GM21825 (cell line): ENCODE results near the gene PITPNM1.

Experiments used
- ATAC-seq: cut with Tn5 transposase; IDR thresholded peaks from one replicate; pipeline ENCODE4 v1.9.1; 2021; ENCODE audit warnings: mild to moderate bottlenecking, moderate library complexity; ENCODE audit not compliant: unreplicated experiment

The PITPNM1 gene

DNA sequence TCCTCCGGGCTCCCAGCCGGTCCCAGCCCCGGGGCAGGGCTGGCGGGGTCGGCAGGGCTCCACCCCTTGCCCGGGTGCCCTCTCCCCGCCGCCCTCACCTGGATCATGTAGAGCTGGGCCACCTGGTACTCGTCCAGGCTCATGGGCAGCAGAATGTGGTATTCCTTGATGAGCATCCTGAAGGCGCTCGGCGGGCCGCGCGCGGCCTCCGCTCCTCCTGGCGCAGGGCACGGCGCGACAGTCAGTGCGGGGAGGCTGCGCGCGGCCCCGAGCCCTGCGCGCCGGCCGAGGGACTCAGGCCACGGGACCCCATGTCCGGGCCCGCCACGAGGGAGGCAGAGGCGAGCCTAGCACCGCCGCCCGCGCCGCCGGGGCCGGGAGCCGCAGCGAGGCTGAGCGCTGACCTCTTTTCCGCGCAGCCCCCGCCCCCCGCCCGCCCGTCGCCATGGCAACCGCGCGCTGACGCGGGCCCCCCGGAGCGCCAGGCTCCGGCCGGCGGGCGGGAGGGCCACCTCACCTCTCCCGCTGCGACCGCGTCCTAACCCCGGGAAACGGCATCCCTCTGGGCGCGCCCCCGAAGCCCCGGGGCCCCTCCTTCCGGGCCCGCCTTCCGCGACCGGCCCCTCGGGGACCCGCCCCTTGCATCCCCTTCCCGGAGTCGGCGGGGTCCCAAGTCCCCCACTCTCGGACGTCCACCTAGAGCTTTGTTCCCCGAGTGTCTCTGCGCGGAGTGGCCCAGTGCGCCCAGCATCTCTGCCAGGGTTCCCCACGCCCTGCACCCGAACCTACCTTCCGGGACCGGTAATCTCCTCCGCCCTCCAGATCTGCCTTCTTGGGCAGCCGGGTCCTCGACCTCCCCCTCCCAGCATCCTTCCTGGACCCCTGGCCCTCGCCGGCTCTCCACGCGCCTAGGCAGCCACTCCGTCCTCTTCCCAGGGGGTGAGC is 886 bp downstream of the PITPNM1 start:
- ATAC-seq, result no peak

DNA sequence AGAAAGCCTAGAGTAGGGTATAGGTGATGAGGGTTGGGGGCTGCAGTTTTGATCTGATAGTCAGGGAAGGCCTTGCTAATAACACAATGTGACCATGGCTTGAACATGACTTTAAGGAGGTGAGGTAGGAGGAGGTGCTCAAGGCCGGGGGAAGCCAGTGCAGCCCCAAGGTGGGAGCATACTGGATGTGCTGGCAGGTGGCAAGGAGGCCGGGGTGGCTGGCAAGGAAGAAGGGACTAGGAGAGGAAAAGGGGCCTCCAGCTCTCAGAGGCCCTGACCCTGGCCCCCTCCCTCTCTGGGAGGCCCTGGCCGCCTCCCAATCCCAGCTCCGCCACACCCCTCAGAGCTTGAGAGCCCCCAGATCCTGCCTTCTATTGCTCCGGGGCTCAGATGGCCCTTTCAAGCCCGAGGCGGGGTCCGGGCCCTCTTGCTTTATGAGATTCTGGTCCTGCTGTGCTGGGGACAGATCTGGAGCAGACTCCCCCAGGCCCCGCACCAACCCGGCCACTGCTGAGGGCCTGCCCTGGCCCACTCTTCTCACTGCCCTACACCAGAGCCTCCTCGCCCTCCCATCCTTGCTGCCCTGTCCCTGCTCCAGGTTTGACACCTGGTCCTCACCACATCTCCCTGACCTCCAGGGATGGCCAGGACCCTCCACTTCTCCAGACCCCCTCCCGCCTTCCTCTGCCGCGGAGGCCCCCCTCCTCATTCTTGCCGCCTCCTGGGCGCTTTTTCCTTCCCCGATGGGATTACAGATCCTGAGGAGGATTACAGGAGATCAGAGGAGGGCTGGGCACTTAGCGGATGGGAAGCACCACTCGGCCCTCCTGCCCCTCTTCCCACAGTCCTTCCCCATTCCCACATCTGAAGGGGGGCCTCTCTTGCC is 1.8 kb downstream of the PITPNM1 start:
- ATAC-seq, result no peak

DNA sequence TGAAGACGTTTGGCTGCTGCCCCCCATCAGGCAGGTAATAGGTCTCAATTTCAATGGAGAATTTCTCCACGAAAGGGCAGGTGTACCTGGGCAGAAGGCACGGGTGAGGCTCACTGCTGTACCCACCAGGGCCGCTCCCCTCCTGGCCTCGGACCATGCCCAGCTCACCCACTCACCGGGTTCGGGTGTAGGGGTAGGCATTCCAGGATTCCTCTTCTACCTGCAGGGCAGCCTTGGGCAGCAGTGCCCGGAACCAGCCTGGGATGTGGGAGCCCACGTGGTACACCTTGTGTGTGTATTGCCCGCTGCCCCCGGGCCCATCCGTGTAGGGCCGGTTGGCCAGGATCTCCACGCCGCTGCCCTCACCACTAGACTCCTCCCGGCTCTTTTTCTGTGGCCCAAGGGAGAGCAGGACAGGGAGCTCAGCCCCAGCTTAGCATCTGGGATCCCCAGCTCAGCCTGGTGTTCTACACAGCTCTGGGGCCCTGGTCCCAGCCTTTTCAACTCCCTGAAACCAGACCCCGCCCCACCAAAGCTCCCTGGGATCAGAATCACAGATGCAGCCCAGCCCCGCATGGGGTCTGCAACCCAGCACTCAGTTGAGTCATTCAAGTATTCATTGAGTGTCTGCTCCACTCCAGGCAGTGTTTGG is 2.7 kb downstream of the PITPNM1 start:
- no peak for ATAC-seq

DNA sequence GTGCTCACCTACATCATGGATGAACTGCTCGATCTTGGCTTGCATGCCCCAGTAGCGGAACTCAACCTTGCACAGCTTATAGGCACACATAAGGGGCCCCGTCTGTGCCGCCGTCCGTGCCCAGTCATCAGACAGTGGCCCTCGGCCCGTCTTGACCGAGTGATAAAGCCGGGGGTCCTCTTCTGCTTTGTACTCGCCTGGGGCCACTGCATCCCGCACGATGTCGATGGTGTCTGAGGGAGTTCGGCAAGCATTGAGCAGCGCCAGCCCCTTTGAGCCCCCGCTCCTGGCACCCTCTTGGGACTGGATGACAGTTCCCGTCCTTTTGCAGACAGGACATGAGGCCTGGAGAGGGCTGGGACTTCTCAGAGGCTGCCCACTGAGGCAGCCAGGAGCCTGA is 3.3 kb downstream of the PITPNM1 start:
- no peak for ATAC-seq

DNA sequence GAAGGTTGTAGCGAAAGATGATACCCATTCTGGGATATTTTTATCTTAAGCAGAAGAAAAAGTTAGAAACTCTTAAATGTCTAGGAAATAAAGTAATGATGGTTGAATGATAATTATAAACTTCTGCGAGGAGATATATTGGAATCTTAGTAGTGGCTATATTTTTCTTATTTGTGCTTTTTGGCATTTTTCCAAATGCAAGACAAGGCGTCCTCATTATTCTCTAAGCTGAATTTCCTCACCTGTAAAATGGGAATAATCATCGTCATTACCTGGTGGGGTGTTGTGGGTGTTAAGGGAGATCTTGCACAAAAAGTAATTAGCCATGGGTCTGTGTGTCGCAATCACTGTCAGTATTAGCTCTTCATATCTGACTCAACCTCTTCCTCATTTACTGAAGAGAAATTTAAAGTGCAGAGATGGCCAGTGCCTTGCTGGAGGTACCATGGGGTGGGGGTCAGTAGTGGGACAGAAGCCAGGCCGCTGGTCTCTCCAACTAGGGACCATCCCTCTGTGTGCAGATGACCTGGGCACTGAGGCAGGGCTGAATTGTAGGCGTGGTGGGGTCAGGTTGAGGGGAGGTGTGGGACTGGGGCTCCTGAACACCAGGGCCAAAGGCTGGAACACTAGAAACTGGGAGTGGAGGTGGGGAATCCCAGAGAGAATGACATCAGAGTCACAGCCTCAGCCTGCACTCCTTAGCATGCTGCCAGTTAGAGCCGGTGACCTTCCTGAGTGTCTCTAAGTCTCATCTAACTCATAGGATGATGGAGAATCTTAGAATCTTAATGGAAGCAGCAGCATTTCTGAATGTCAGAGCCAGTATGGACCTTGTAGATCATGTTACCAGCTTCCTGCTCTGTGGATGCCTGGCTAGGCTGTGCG is 4.1 kb downstream of the PITPNM1 start:
- no peak for ATAC-seq

DNA sequence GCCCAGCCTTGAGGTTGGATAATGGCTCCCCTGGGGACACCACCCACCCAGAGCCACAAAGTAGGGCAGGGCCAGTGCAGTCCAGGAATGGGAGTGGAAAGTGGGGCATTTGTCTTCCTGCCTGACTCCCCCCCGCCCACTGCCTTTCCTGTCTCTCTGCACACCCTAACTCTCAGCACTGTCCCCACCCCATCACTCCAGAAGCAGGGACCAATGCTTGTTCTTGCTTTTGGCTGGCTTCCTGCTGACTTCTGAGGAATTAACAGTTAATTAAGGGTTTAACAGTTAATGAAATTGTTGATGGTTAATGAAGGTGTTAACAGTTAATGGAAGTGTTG is 4.7 kb downstream of the PITPNM1 start:
- no peak for ATAC-seq

DNA sequence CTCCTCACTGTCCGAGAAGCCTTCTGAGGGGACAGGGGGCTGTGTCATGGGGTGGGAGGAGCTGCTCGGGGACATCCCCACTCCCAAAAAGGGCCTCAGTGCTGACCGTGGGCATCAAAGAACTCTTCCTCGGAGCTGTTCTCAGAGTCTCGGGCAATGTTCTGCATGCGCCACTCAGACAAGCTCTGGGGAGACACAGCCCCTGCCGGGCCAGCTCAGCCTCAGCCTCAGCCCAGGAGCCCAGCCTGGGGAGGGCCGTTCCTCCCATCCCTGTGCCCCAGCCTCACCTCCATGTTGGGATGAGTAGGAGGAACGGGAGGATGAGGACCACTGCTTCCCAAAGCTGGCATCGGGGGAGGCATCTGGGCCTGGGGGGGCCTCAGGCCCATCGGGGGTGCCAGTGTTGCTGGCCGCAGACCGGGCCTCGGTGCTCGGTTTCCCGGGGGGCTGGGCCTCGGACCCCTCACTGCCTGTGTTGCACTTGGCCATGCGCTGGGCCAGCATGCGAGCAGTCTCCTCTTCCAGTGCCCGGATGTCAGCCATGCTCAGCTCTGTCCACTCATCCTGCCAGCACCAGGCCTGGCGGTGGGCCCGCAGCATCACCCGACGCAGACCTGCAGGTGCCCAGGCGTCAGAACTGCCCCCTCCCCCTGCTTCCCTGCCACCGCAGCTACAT is 5.2 kb downstream of the PITPNM1 start:
- no peak for ATAC-seq

DNA sequence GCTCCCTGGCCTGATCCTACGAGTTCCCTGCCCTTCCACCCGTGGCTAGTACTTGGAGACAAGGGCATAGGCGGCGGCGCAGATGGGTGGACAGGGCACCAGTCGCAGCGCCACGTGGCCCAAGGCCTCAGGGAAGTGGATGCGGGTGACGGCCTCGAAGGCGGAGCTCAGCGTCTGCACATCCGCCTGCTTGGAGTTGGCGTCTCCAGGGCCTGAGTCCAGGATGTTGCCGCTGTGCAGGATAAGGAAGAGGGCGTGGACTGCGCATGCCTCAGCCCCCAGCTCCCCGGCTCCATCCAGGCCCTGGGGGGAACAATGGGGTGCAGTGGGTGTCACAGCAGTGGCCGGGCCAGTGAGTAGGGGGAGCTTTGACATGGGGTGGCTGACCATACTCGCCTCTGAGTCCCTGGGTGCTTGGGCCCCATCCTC is 6.6 kb downstream of the PITPNM1 start:
- no peak for ATAC-seq

DNA sequence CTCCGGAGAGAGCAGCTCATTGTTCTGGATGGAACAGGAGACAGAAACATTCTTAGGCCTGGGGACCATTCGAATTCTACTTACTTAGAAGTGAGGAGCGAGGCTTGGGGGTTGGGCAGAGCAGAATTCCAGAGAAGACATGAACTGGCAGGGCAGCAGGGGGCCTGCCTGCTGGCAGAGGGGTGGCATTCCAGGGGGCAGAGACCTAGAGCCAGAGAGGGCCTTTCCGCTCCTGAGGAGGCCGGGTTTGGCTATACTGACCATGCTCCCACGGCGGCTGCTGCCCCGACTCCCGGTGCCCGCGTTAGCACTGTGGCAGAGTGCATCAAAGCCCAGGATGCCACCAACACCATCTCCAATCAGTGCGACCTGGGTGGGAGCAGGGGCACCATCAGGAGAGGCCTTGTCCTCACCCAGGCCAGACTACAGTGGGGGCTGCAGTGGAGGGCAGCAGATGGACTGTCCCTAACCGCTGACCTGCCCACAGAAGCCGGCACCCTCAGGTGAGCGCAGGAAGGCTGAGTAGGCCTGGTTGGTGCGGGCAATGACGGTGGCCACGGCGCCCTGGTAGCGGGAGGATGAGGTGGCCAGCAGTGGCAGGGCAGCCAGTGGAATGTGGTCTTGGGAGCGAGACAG is 7.4 kb downstream of the PITPNM1 start:
- no peak for ATAC-seq

DNA sequence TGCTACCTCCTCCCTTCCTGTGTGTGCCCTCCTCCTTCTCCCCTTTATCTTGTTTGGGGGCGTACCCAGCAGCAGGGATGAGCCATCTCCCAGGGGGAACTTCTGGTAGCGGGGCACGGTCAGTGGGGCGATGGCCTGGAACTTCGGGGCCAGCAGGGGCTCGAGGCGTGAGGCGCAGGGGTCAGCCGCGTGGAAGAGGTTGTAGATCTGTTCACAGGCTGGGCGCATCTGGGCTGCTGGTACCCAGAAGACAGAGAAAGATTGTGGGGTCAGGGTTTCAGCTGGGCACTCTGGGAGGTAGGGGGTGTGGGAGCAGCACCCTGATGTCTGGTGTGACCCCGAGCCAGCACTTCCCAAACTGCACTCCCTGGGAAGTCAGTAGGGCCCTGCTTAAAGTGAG is 9.1 kb downstream of the PITPNM1 start:
- no peak for ATAC-seq

DNA sequence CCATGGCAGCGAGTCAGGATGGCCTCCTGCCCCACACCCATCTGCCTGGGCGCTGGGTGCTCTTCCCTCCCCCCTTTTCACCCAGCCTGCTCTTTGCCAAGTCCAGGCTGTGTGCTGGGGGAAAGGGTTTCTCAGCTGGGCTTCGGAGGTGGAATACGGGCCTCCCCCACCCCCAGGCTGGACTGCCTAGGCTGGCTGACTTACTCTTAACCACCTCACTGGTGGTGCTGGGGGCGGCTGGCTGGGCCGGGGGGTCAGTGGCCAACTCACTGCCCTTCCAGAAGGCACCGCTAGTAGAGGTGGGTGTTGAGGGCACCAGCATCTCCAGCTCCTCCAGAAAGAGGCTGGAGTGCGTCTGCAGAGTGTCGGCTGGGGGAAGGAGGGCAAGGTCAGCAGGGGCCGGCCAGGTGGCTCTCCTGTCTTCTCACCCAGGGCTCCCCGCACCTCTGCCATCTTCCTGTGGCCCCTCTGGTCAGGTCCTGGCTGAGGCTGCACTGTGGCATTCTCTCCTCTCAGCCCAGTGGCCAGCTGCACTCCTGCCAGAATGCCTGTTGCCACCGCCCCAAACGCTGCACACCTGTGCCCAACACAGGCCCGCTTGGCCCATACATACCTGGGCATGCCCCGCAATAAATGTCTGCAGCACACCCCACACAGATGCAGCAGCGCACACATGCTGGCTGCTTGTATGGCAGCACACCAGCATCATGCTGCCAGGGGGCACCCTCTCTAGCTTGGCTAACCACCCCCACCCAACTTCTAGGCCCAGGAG is 9.7 kb downstream of the PITPNM1 start:
- no peak for ATAC-seq

DNA sequence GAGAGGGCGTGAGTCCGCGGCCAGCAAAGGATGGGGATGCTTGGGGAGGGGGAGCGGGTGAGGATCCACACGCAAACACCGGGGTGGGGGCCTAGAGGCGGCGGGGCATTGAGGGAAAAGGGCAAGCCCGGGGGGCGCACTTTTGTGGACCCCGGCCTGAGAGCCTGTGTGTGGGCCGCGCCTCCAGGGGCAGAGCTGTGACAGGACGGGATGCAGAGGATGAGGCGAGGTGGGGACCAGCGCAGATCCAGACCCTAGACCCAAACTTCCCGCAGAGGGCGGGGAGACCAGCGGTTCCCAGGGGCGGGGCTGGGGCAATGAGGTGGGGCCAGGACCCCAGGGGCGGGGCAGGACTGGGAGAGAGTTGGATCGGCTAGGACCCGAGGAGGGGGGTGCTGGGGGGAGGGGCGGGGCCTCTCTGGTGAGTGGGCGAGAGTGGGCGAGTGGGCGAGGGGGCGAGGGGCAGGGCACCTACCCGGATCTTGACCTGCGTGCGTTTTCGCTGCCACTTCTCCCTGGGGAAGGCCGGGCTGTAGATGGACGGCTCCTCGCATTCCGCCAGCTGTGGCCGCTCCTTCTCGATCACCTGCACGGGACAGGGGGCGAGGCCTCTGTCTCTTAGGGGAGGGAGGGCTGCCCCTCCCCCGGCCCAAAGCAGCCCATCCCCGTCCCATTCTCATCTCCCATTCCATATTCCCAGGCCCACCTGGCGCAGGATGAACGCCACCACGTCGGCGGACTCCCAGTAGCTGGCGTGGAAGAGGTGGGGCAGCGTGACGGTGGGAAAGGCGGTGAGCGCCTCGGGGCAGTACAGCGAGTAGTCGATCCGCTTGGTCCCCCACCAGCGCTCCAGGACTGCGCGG is 10.6 kb downstream of the PITPNM1 start:
- ATAC-seq, result no peak

DNA sequence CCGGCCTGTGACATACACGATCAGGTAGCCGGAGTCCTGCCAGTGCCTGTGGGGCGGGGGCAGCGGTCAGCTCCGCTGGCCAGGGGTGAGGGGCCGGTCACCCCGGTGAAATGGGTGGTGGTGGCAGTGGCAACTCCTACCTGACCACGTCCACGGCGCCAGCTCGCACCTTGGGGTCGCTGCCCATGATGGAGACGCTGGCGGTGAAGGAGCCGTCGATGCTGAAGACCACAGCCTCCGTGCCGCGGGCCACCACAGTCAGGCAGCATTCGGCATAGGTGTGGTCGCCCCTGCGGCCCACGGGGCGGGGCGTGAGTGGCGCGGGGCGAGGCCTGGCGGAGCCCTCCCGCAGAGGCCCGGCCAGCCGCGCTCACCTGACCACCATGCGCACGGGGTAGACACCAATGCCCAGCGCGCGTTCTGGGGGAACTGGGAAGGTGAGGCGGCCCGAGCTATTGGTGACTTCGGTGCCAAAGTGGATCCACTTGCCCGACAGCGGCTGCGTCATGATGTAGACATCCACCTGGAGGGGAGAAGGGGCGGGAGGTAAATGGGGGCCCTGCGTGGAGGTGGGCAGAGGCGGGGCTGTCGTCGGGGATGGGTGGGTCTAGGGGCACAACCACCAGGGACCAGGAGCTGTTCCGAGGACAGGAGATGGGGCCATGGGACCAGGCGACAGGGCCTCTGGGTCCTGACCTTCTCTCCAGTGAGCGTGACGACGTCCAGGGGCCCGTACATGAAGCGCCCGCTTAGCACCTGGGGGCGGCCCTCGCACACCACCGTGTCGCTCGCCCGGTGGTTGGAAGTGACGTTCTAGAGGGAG is 11.4 kb downstream of the PITPNM1 start:
- no peak for ATAC-seq

DNA sequence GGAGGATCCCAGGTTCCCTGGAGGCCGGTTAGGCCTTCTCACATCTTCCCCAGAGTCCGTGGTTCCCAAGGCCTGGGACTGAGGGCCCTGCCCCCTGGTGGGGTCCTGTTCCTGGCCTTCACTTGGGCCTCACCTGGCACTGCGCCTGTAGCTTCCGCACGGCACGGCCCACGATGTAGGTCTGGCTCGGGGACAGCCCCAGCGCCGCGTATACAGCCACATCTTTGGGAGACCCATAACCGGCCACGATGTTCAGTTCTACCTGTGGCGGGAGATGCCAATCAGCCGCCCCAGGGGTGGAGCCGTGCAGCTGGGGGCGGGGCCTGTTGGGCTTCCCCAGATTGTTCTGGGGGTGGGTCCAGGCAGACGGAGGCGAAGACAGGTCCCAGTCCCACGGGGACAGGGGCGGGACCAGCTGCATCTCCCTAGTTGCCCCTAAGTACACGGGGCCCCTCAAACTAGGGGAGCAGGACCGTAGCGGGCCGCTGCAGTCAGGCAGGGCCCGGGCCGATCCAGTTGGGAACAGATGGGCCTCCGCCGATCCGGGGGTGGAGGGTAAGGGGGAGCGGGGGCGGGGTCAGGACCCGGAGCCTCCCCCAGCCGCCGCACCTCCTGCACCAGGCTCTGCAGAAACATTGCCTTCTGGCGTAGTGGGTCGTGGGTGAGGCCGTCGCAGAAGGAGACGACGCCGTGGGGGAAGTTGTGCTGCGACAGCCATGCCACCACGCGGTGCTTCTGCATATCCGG is 12.2 kb downstream of the PITPNM1 start:
- no peak for ATAC-seq

DNA sequence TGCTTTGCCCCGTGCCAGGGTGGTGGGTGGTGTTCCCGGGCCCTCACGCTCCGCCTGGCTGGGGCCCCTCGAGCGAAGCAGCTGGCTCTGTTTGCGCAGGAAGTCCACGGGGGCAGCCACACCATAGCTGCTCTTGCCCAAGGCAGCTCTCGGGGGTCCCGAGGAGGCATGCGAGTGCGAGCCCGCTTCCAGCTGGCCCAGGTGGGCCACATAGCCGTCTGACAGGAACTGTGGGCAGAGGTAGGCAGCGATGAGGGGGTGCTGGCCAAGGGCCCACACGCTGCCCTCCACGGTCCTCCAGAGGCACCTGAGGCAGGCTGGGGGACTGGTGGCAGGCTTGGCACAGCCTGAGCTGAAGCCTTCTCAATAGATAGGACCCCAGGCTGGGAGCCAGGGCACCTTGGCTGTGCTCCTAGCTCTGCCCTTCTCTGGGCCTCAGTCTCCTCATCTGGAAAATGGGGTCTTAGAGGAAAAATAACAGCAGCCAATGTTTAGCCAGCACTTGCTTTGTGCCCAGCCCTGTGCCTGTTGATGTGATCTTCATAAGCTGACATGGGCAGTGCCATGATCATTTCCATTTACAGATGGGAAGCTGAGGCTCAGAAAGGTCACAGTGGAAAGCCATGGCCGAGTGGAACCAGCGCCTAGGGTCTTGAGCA is 13.0 kb downstream of the PITPNM1 start:
- ATAC-seq, result no peak
